HCT116 (cell line): ENCODE data around the gene TRDN. TPM values are rescaled to one million over a fixed set of nuclear protein-coding genes. Genes with fewer than 3 reads are reported as not detected.

Source experiments
- ATAC-seq: fragments of 200-7000 bp; cut with Tn5 transposase; 2 replicates; pipeline ENCODE4 v1.9.1; 2020; ENCODE audit warnings: mild to moderate bottlenecking, moderate library complexity
- BruUV-seq: library from RNA; stranded (reverse); fragments of 400-500 nt; replicated peaks from 2 replicates; lab custom pipeline; 2021; lab: Mats Ljungman, UMichigan
- CTCF ChIA-PET: fragments of 300-600 bp; sonication (Branson Sonifier 250); formaldehyde crosslinking; loops from one replicate; lab custom pipeline; 2021; ENCODE audit warnings: antibody characterized with exemption; lab: Charles Lee
- POLR2A ChIA-PET: fragments of 300-600, 350-600 bp; sonication (Branson Sonifier 250); formaldehyde crosslinking; loops from one replicate; lab custom pipeline; 2021; ENCODE audit warnings: antibody characterized with exemption; lab: Charles Lee
- RAD21 ChIA-PET, 2 experiments: fragments of 300-600 bp; sonication (Branson Sonifier 250); formaldehyde crosslinking; loops; one replicate each; lab custom pipeline; 2023; ENCODE audit warnings: low total read pairs in 2 of 2; ENCODE audit not compliant: uncharacterized antibody in 2 of 2, unreplicated experiment in 2 of 2, low non-redundant PET in 1 of 2; lab: Charles Lee
- DNase-seq: peaks from one replicate; pipeline ENCODE4 v3.0.0-alpha.2; 2010; ENCODE audit warnings: low read depth, low spot score
- H2AFZ ChIP-seq: fragments of 200-600 bp; shearing (Covaris generic), sonication (generic); 2 replicates; pipeline ENCODE4 v1.6.1; 2017; ENCODE audit warnings: low read depth, mixed run types, mixed read lengths, antibody characterized with exemption, low read length; ENCODE audit not compliant: poor library complexity, severe bottlenecking
- H3K27ac ChIP-seq: 2 replicates; pipeline ENCODE4 v1.5.1; 2012; ENCODE audit warnings: low read depth, low read length
- H3K27me3 ChIP-seq: fragments of 200-600 bp; sonication (generic); 2 replicates; pipeline ENCODE4 v1.6.1; 2016; ENCODE audit warnings: mixed run types, low read length, mixed read lengths; ENCODE audit not compliant: insufficient read depth
- H3K36me3 ChIP-seq, 2 experiments: fragments of 200-500 bp in 1 of 2; fragments of 200-600 bp in 1 of 2; sonication (Bioruptor generic) in 1 of 2; sonication (generic) in 1 of 2; 2 replicates each; pipeline versions ENCODE4 v1.5.1 to v1.6.1; 2014 to 2016; ENCODE audit warnings: low read length in 2 of 2, inconsistent platforms in 1 of 2, mixed read lengths in 1 of 2, mixed run types in 1 of 2; ENCODE audit not compliant: insufficient read depth in 2 of 2, control insufficient read depth in 1 of 2
- H3K4me1 ChIP-seq, 2 experiments: fragments of 200-600 bp in 1 of 2; sonication (generic) in 1 of 2; 2 replicates each; pipeline versions ENCODE4 v1.5.1 to v1.6.1; 2012 to 2017; ENCODE audit warnings: low read length in 2 of 2, inconsistent platforms in 1 of 2, mild to moderate bottlenecking in 1 of 2, mixed read lengths in 1 of 2, mixed run types in 1 of 2, moderate library complexity in 1 of 2; ENCODE audit not compliant: insufficient read depth in 2 of 2, control insufficient read depth in 1 of 2
- H3K4me2 ChIP-seq: fragments of 200-600 bp; sonication (generic); 2 replicates; pipeline ENCODE4 v1.6.1; 2017; ENCODE audit warnings: mixed run types, low read length, mixed read lengths
- H3K4me3 ChIP-seq, 2 experiments: fragments of 200-600 bp in 1 of 2; sonication (generic) in 1 of 2; replicated peaks in 1 of 2; 2 replicates each; pipeline ENCODE4 v1.5.1; 2011 to 2016; ENCODE audit warnings: low read length in 2 of 2, control low read depth in 1 of 2, low read depth in 1 of 2, mild to moderate bottlenecking in 1 of 2, mixed read lengths in 1 of 2, mixed run types in 1 of 2
- H3K79me2 ChIP-seq: fragments of 200-600 bp; sonication (generic); 2 replicates; pipeline ENCODE4 v1.6.1; 2017; ENCODE audit warnings: mild to moderate bottlenecking, mixed run types, low read length, moderate library complexity, mixed read lengths; ENCODE audit not compliant: insufficient read depth
- H3K9ac ChIP-seq: fragments of 200-600 bp; sonication (generic); 2 replicates; pipeline ENCODE4 v1.6.1; 2016; ENCODE audit warnings: low read length, mixed read lengths
- H3K9me2 ChIP-seq: fragments of 200-600 bp; sonication (generic), shearing (Covaris generic); 2 replicates; pipeline ENCODE4 v1.6.1; 2017; ENCODE audit warnings: mixed run types, mild to moderate bottlenecking, moderate library complexity; ENCODE audit not compliant: insufficient read depth
- H3K9me3 ChIP-seq, 2 experiments: fragments of 200-500 bp in 1 of 2; fragments of 200-600 bp in 1 of 2; sonication (Bioruptor generic) in 1 of 2; sonication (generic) in 1 of 2; 2 replicates each; pipeline ENCODE4 v1.6.1; 2014 to 2017; ENCODE audit warnings: low read length in 2 of 2, mixed read lengths in 2 of 2, inconsistent platforms in 1 of 2, low read depth in 1 of 2, mild to moderate bottlenecking in 1 of 2, mixed run types in 1 of 2, moderate library complexity in 1 of 2; ENCODE audit not compliant: control insufficient read depth in 1 of 2, insufficient read depth in 1 of 2
- H4K20me1 ChIP-seq: fragments of 200-600 bp; sonication (generic), shearing (Covaris generic); 2 replicates; pipeline ENCODE4 v1.6.1; 2017; ENCODE audit warnings: mixed run types, mild to moderate bottlenecking, moderate library complexity; ENCODE audit not compliant: insufficient read depth
- CBX3 ChIP-seq: IDR thresholded peaks from 2 replicates; pipeline ENCODE4 v1.6.1; 2012; ENCODE audit warnings: low read depth
- CTCF ChIP-seq, 3 experiments: fragments of 200-600 bp in 1 of 3; sonication (generic) in 1 of 3; IDR thresholded peaks in 2 of 3; conservative IDR thresholded peaks in 1 of 3; 2 replicates each; pipeline ENCODE4 v1.5.1; 2012 to 2017; ENCODE audit warnings: low read depth in 2 of 3, low read length in 2 of 3, antibody characterized with exemption in 1 of 3, borderline replicate concordance in 1 of 3, control low read depth in 1 of 3, mild to moderate bottlenecking in 1 of 3, mixed read lengths in 1 of 3, mixed run types in 1 of 3, moderate library complexity in 1 of 3; ENCODE audit not compliant: insufficient read depth in 1 of 3
- RAD21 ChIP-seq: IDR thresholded peaks from 2 replicates; pipeline ENCODE4 v1.6.1; 2012; ENCODE audit warnings: low read depth, mild to moderate bottlenecking
- SP1 ChIP-seq: IDR thresholded peaks from 2 replicates; pipeline ENCODE4 v1.6.1; 2012; ENCODE audit warnings: low read depth
- SRF ChIP-seq: IDR thresholded peaks from 2 replicates; pipeline ENCODE4 v1.6.1; 2012; ENCODE audit warnings: low read depth
- intact Hi-C: fragments of 100-400 bp; cut with micrococcal nuclease; formaldehyde crosslinking; loops from 2 replicates; pipeline ENCODE4 v1.10.0; 2022
- total RNA-seq: library from RNA; stranded (reverse); gene quantifications from one replicate; pipeline ENCODE4 v1.2.1, GENCODE V29; 2021; ENCODE audit not compliant: unreplicated experiment
- TF ChIP-seq, protein P1 (sequence below): IDR thresholded peaks from 2 replicates; pipeline ENCODE4 v1.6.1; 2012
- TF ChIP-seq, protein P2 (sequence below): IDR thresholded peaks from 2 replicates; pipeline ENCODE4 v1.6.1; 2012; ENCODE audit warnings: low read depth

TRDN gene
- total RNA-seq, 1 experiment from 2014 or later: not detected

DNA sequence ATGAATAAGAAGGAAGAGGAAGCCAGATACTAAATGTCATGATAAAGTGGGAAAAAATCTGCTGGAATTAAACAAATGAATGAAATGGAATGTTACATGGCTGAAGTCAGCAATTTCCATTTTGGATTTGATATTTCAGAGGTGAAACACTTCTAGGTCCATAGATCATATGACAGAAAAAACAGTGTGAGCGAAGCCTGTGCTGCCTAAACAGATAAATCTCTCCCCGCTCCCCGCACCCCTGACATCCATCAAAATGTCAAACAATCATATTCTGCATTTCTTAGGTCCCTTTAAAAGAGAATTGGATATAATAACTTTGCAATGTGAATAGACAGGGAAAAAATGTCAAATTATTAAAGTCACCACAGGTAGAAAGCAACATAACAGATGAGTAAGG is 26.0 kb upstream of the TRDN start (continued):
- TF ChIP-seq CTCF (IDR thresholded peaks at IDR 0.05 in 2 of 3, conservative IDR thresholded peaks at IDR 0.05 in 1 of 3; ENCODE audit: borderline replicate concordance in 1 of 3, insufficient read depth in 1 of 3, low read depth in 2 of 3, low read length in 2 of 3) (no peak), RAD21 (no peak), SP1 (no peak), CBX3 (no peak)
- TF ChIP-seq, protein P1, sequence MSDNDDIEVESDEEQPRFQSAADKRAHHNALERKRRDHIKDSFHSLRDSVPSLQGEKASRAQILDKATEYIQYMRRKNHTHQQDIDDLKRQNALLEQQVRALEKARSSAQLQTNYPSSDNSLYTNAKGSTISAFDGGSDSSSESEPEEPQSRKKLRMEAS: no peak
- TF ChIP-seq, protein P2, sequence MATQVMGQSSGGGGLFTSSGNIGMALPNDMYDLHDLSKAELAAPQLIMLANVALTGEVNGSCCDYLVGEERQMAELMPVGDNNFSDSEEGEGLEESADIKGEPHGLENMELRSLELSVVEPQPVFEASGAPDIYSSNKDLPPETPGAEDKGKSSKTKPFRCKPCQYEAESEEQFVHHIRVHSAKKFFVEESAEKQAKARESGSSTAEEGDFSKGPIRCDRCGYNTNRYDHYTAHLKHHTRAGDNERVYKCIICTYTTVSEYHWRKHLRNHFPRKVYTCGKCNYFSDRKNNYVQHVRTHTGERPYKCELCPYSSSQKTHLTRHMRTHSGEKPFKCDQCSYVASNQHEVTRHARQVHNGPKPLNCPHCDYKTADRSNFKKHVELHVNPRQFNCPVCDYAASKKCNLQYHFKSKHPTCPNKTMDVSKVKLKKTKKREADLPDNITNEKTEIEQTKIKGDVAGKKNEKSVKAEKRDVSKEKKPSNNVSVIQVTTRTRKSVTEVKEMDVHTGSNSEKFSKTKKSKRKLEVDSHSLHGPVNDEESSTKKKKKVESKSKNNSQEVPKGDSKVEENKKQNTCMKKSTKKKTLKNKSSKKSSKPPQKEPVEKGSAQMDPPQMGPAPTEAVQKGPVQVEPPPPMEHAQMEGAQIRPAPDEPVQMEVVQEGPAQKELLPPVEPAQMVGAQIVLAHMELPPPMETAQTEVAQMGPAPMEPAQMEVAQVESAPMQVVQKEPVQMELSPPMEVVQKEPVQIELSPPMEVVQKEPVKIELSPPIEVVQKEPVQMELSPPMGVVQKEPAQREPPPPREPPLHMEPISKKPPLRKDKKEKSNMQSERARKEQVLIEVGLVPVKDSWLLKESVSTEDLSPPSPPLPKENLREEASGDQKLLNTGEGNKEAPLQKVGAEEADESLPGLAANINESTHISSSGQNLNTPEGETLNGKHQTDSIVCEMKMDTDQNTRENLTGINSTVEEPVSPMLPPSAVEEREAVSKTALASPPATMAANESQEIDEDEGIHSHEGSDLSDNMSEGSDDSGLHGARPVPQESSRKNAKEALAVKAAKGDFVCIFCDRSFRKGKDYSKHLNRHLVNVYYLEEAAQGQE: no peak

DNA sequence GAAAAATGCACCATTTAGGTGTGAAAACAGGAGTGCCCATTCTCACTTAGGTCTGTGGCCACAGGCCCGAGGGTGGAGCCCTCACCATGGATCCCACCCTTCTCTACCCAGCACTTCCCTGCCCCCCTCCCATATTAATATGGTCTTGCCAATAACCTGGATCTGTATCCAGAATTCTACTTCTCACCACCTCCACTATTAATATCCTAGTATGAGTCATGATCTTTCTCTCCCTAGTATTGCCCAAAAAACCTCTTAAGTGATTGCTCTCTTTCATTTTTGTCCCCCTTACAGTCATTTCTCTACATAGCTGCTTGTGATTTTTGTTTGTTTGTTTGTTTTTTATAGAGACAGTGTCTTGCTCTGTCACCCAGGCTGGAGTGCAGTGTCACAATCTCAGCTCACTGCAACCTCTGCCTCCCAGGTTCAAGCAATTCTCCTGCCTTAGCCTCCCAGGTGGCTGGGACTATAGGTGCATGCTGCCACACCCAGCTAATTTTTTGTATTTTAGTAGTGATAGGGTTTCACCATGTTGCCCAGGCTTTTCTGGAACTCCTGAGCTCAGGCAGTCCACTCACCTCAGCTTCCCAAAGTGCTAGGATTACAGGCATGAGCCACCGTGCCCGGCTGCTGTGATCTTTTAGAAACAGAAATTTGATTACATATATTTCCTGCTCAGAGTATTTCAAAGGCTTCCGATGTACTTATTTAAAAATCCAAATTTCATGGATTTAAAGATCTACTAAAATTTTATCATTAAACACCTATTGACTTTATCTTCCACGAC is 24.5 kb upstream of the TRDN start:
- H3K9me2 ChIP-seq: no peaks in the 10 kb centered on the region
- no peak for ATAC-seq
- no peaks in the 10 kb centered on the region for H3K36me3 ChIP-seq
- H3K79me2 ChIP-seq: no peaks in the 10 kb centered on the region
- no TSS peak for BruUV-seq
- no peak for DNase-seq
- H2AFZ ChIP-seq: no peak overlapping the region
- H4K20me1 ChIP-seq: no peaks in the 10 kb centered on the region
- H3K4me1 ChIP-seq: no peaks in the 10 kb centered on the region
- no peaks in the 10 kb centered on the region for H3K27me3 ChIP-seq
- no peaks in the 10 kb centered on the region for H3K9me3 ChIP-seq
- H3K27ac ChIP-seq: no peak overlapping the region
- intact Hi-C loops: no loop called here
- H3K4me3 ChIP-seq: no peak overlapping the region
- TF ChIP-seq SRF (no peak), CBX3 (no peak)
- no peak overlapping the region for H3K4me2 ChIP-seq
- RAD21 ChIA-PET: no interaction called here
- CTCF ChIA-PET: no interaction called here
- POLR2A ChIA-PET: no interaction called here
- H3K9ac ChIP-seq: no peak overlapping the region
